OCI-LY3 (cell line): Measurements from ENCODE around the gene APBB2.

Experiments used
- H2AFZ ChIP-seq: fragments of 200-600, 300-600 bp; shearing (Covaris generic); 2 replicates; pipeline ENCODE4 v1.6.0; 2014; ENCODE audit warnings: antibody characterized with exemption, low read depth, low read length
- H3K27ac ChIP-seq: fragments of 200-600, 300-600 bp; sonication (generic); 2 replicates; pipeline ENCODE4 v1.5.1; 2014; ENCODE audit warnings: mild to moderate bottlenecking, low read length, moderate library complexity, mixed read lengths
- H3K27me3 ChIP-seq: fragments of 200-600, 300-600 bp; sonication (generic); 2 replicates; pipeline ENCODE4 v1.6.1; 2014; ENCODE audit warnings: low read depth, low read length, mixed read lengths
- H3K36me3 ChIP-seq: fragments of 200-600, 300-600 bp; sonication (generic); replicated peaks from 2 replicates; pipeline ENCODE3; 2014; ENCODE audit warnings: low read depth, low read length, mixed read lengths
- H3K4me1 ChIP-seq: fragments of 300-600, 200-600 bp; sonication (generic); 2 replicates; pipeline ENCODE4 v1.6.1; 2014; ENCODE audit warnings: low read length, mixed read lengths
- H3K4me2 ChIP-seq: fragments of 200-600, 300-600 bp; sonication (generic); 2 replicates; pipeline ENCODE4 v1.6.1; 2014; ENCODE audit warnings: low read length, mixed read lengths
- H3K4me3 ChIP-seq: fragments of 300-600, 200-600 bp; sonication (generic); 2 replicates; pipeline ENCODE4 v1.5.1; 2014; ENCODE audit warnings: antibody characterized with exemption, mild to moderate bottlenecking, low read length, moderate library complexity
- H3K79me2 ChIP-seq: fragments of 300-600, 200-600 bp; shearing (Covaris generic); 2 replicates; pipeline ENCODE4 v1.6.1; 2014; ENCODE audit warnings: mild to moderate bottlenecking, low read length, mixed read lengths
- H3K9ac ChIP-seq: fragments of 300-600, 200-600 bp; shearing (Covaris generic); 2 replicates; pipeline ENCODE4 v1.6.0; 2014; ENCODE audit warnings: mild to moderate bottlenecking, low read length, moderate library complexity
- H3K9me3 ChIP-seq: fragments of 200-600, 300-600 bp; shearing (Covaris generic); 2 replicates; pipeline ENCODE4 v1.6.1; 2014; ENCODE audit warnings: low read length, mixed read lengths; ENCODE audit not compliant: insufficient read depth
- H4K20me1 ChIP-seq: fragments of 200-600, 300-600 bp; sonication (generic); 2 replicates; pipeline ENCODE4 v1.6.1; 2016; ENCODE audit warnings: low read length, mixed read lengths; ENCODE audit not compliant: insufficient read depth
- CTCF ChIP-seq: fragments of 200-600, 300-600 bp; sonication (generic); IDR thresholded peaks from 2 replicates; pipeline ENCODE4 v1.5.1; 2014; ENCODE audit warnings: antibody characterized with exemption, low read length, low read depth
- EZH2phosphoT487 ChIP-seq: fragments of 200-600 bp; shearing (Covaris generic); IDR thresholded peaks from 2 replicates; pipeline ENCODE4 v1.6.1; 2018; ENCODE audit warnings: antibody characterized with exemption, mixed run types, low read depth

Gene APBB2

GRCh38 chr4:40856277-40856839 lies 358.0 kb downstream of the APBB2 start:
- Histone ChIP-seq H3K9ac (peak overlapping the region; percentile 78), H3K4me3 (peak overlapping the region; percentile 89), H2AFZ (peak overlapping the region; percentile 73)

DNA sequence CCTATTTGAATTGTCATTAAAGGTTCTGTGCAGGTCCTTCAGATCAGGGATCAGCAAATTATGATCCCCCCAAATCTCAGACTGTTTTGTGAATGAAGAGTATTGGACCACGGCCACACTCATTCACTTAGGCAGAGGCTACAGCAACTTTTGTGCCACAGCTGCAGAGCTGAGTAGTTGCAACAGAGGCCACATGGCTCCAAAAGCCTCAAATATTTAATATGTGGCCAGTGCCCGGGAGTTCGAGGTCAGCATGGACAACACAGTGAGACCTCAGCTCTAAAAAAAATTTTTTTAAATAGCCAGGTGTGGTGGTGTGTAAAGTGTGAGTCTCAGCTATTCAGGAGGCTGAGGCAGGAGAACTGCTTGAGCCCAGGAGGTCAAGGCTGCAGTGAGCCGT lies 363.8 kb downstream of the APBB2 start:
- Histone ChIP-seq H3K9ac (no peak overlapping the region), H2AFZ (no peak overlapping the region), H3K27me3 (no peaks in the 10 kb centered on the region), H3K36me3 (peaks cover 3% of the 10 kb centered on the region), H3K9me3 (no peaks in the 10 kb centered on the region), H3K4me2 (no peak overlapping the region), H3K27ac (no peak overlapping the region), H3K4me1 (peaks cover 3% of the 10 kb centered on the region; the same call in 1 of the 2 replicates), H3K79me2 (no peaks in the 10 kb centered on the region), H4K20me1 (no peaks in the 10 kb centered on the region), H3K4me3 (no peak overlapping the region)
- TF ChIP-seq CTCF (no peak), EZH2phosphoT487 (no peak)

More at GRCh38 chr4:40856277-40856839, 358.0 kb downstream of the APBB2 start:
- Histone ChIP-seq H3K9me3 (no peaks in the 10 kb centered on the region), H3K27ac (0 out of 2 replicates have a peak overlapping the region, but pooled peaks have one; percentile 53), H3K4me1 (peaks cover 21% of the 10 kb centered on the region), H3K4me2 (peak overlapping the region; percentile 93), H3K79me2 (no peaks in the 10 kb centered on the region), H3K27me3 (peaks cover 26% of the 10 kb centered on the region), H3K36me3 (peaks cover 3% of the 10 kb centered on the region), H4K20me1 (no peaks in the 10 kb centered on the region)
- no peak for TF ChIP-seq CTCF
- no peak for TF ChIP-seq EZH2phosphoT487

- H4K20me1 ChIP-seq = no peaks in the 10 kb centered on the region
- no peak overlapping the region for H3K9ac ChIP-seq
- no peak overlapping the region for H2AFZ ChIP-seq
- no peaks in the 10 kb centered on the region for H3K9me3 ChIP-seq
- H3K4me1 ChIP-seq = no peaks in the 10 kb centered on the region
- no peak overlapping the region for H3K4me3 ChIP-seq
- no peaks in the 10 kb centered on the region for H3K79me2 ChIP-seq
- TF ChIP-seq CTCF = no peak
- TF ChIP-seq EZH2phosphoT487 = no peak
- H3K27ac ChIP-seq = no peak overlapping the region
- no peaks in the 10 kb centered on the region for H3K27me3 ChIP-seq
- no peak overlapping the region for H3K4me2 ChIP-seq
- no peaks in the 10 kb centered on the region for H3K36me3 ChIP-seq
These were observed 365.4 kb downstream of the APBB2 start for GRCh38 chr4:40848940-40849339.

- no peak for TF ChIP-seq EZH2phosphoT487
- no peak for TF ChIP-seq CTCF
- Histone ChIP-seq H3K4me1 (no peaks in the 10 kb centered on the region), H3K27ac (no peak overlapping the region), H2AFZ (no peak overlapping the region), H3K4me2 (no peak overlapping the region), H3K36me3 (no peaks in the 10 kb centered on the region), H3K27me3 (no peaks in the 10 kb centered on the region), H3K9ac (no peak overlapping the region), H3K9me3 (no peaks in the 10 kb centered on the region), H3K4me3 (no peak overlapping the region), H3K79me2 (no peaks in the 10 kb centered on the region), H4K20me1 (no peaks in the 10 kb centered on the region)
These were observed 366.1 kb downstream of the APBB2 start for GRCh38 chr4:40848251-40848650.
